ENCODE measurements around the gene RBP3. TPM values are rescaled to one million over a fixed set of nuclear protein-coding genes. Genes with fewer than 3 reads are reported as not detected.

Gene RBP3
- total and polyA plus RNA-seq, 2 of the 4 experiments (the other 2 are of a cell fraction): not detected

DNA sequence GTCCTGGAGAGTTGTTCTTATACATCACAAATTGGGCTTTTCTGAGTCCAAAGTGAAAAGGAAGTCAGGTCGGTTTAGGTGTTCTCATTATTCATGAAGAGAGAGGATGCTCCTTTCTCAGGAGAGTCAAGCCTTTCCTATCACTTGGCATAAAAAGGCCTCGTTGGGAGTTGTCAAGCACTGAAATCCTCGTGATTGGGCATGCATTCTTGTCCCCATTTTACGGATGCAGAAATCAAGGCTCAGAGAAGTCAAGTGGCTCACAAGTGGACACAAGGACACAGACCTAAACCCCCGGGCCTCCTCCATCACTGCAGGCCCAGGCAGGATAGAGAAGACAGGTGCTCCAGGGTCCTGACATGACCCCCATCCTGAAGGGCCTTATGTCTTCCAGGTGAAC is 8.5 kb downstream of the RBP3 start:
- BruUV-seq (replicated peaks): no TSS peak
- H2AK9ac ChIP-seq (replicated peaks; ENCODE audit: low read depth, low read length, poor library complexity): no peak overlapping the region
- H3K23ac ChIP-seq (ENCODE audit: low read depth, low read length): no peak overlapping the region
- ChIA-PET CTCF (no interaction called here), POLR2A (ENCODE audit: unreplicated experiment) (no interaction called here)
- H4K8ac ChIP-seq (ENCODE audit: low read depth in 2 of 2, low read length in 2 of 2): no peak overlapping the region
- no peaks in the 10 kb centered on the region for H3K9me3 ChIP-seq (ENCODE audit: control insufficient read depth, insufficient read depth, low read length)
- H3K36me3 ChIP-seq (ENCODE audit: control insufficient read depth, insufficient read depth, low read length): no peaks in the 10 kb centered on the region
- H4K91ac ChIP-seq (ENCODE audit: insufficient read depth, low read depth, low read length): no peak overlapping the region
- H2BK5ac ChIP-seq (ENCODE audit: low read depth, low read length, poor library complexity, severe bottlenecking): no peak overlapping the region
- H2BK120ac ChIP-seq (ENCODE audit: low read depth, low read length): no peak overlapping the region
- H2AK5ac ChIP-seq (ENCODE audit: low read depth, low read length): no peak overlapping the region
- in situ Hi-C loops (cut with MboI; ENCODE audit: low sequenced_read_pairs) (no loop called here), dilution Hi-C loops (cut with HindIII; ENCODE audit: low sequenced_read_pairs, unreplicated experiment) (no loop called here), intact Hi-C loops (cut with micrococcal nuclease) (no loop called here)
- no peak overlapping the region for H3K18ac ChIP-seq (ENCODE audit: low read depth, low read length)
- no peak overlapping the region for H3K9ac ChIP-seq (ENCODE audit: low read depth, low read length)
- WGBS, 2 experiments (ENCODE audit: extremely low coverage in 2 of 2, insufficient read length in 1 of 2): 30% methylated on average over 2 of the region's 5 CpGs; no CpG with 5 or more reads in 1 of the 2 experiments
- no peak overlapping the region for H3K4me2 ChIP-seq (ENCODE audit: low read depth, low read length)
- no peaks in the 10 kb centered on the region for H3K9me1 ChIP-seq (ENCODE audit: insufficient read depth, low read length)
- H3K4ac ChIP-seq (ENCODE audit: low read depth, low read length): no peak overlapping the region
- ATAC-seq (ENCODE audit: low read depth) (no peak), DNase-seq (no peak)
- no peak overlapping the region for H3K4me3 ChIP-seq (ENCODE audit: insufficient read depth, low read depth, low read length)
- H2BK15ac ChIP-seq (ENCODE audit: low read depth, low read length): no peak overlapping the region
- no peak overlapping the region for H4K5ac ChIP-seq (ENCODE audit: low read depth, low read length)
- H2BK20ac ChIP-seq (ENCODE audit: low read depth, low read length): no peak overlapping the region
- peaks cover 29% of the 10 kb centered on the region for H3K27me3 ChIP-seq (ENCODE audit: control insufficient read depth, insufficient read depth, low read length)
- no peak overlapping the region for H2AFZ ChIP-seq (replicated peaks; ENCODE audit: low read length, poor library complexity)
- no peak overlapping the region for H3K27ac ChIP-seq (ENCODE audit: insufficient read depth, low read length)
- no peak overlapping the region for H3K56ac ChIP-seq (ENCODE audit: extremely low read depth, insufficient read depth, low read length)
- H4K20me1 ChIP-seq (ENCODE audit: insufficient read depth, low read length): no peaks in the 10 kb centered on the region
- TF ChIP-seq, protein P1, sequence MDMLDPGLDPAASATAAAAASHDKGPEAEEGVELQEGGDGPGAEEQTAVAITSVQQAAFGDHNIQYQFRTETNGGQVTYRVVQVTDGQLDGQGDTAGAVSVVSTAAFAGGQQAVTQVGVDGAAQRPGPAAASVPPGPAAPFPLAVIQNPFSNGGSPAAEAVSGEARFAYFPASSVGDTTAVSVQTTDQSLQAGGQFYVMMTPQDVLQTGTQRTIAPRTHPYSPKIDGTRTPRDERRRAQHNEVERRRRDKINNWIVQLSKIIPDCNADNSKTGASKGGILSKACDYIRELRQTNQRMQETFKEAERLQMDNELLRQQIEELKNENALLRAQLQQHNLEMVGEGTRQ (IDR thresholded peaks at IDR 0.05; ENCODE audit: low read depth, low read length): no peak
- TF ChIP-seq CEBPB (IDR thresholded peaks at IDR 0.05; ENCODE audit: low read depth, low read length) (no peak), ELK1 (IDR thresholded peaks at IDR 0.05; ENCODE audit: borderline replicate concordance, low read depth, low read length) (no peak), FOS (IDR thresholded peaks at IDR 0.05; ENCODE audit: low read depth, low read length) (no peak), NFE2L2 (IDR thresholded peaks at IDR 0.05; ENCODE audit: low read depth, low read length) (no peak), RFX5 (IDR thresholded peaks at IDR 0.05; ENCODE audit: low read depth, low read length) (no peak), MAFK (IDR thresholded peaks at IDR 0.05; ENCODE audit: low read depth, low read length) (no peak), RCOR1 (IDR thresholded peaks at IDR 0.05; ENCODE audit: insufficient replicate concordance, low read length) (no peak), RAD21 (IDR thresholded peaks at IDR 0.05; ENCODE audit: low read length) (no peak), CHD1 (IDR thresholded peaks at IDR 0.05; ENCODE audit: low read depth, low read length) (no peak), MAZ (IDR thresholded peaks at IDR 0.05; ENCODE audit: borderline replicate concordance, low read depth, low read length) (no peak), SMC3 (IDR thresholded peaks at IDR 0.05; ENCODE audit: low read depth, low read length) (no peak), BHLHE40 (IDR thresholded peaks at IDR 0.05; ENCODE audit: low read depth, low read length) (no peak), POLR2A (IDR thresholded peaks at IDR 0.05; ENCODE audit: low read depth, low read length) (no peak)
- TF ChIP-seq, protein P2, sequence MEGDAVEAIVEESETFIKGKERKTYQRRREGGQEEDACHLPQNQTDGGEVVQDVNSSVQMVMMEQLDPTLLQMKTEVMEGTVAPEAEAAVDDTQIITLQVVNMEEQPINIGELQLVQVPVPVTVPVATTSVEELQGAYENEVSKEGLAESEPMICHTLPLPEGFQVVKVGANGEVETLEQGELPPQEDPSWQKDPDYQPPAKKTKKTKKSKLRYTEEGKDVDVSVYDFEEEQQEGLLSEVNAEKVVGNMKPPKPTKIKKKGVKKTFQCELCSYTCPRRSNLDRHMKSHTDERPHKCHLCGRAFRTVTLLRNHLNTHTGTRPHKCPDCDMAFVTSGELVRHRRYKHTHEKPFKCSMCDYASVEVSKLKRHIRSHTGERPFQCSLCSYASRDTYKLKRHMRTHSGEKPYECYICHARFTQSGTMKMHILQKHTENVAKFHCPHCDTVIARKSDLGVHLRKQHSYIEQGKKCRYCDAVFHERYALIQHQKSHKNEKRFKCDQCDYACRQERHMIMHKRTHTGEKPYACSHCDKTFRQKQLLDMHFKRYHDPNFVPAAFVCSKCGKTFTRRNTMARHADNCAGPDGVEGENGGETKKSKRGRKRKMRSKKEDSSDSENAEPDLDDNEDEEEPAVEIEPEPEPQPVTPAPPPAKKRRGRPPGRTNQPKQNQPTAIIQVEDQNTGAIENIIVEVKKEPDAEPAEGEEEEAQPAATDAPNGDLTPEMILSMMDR (conservative IDR thresholded peaks at IDR 0.05; ENCODE audit: low read depth, low read length): no peak
- H3K4me1 ChIP-seq (ENCODE audit: control insufficient read depth, insufficient read depth, low read length): no peaks in the 10 kb centered on the region
- H3K79me1 ChIP-seq (ENCODE audit: low read depth in 1 of 2, low read length in 2 of 2): no peaks in the 10 kb centered on the region
- no peak overlapping the region for H3K14ac ChIP-seq (replicated peaks; ENCODE audit: low read depth, low read length)

Data from IMR-90 (cell line).